OCI-LY3 (cell line): ENCODE measurements around the gene HAO2.

Source experiments
- H2AFZ ChIP-seq: fragments of 200-600, 300-600 bp; shearing (Covaris generic); 2 replicates; pipeline ENCODE4 v1.6.0; 2014; ENCODE audit warnings: antibody characterized with exemption, low read depth, low read length
- H3K27ac ChIP-seq: fragments of 200-600, 300-600 bp; sonication (generic); 2 replicates; pipeline ENCODE4 v1.5.1; 2014; ENCODE audit warnings: mild to moderate bottlenecking, low read length, moderate library complexity, mixed read lengths
- H3K27me3 ChIP-seq: fragments of 200-600, 300-600 bp; sonication (generic); 2 replicates; pipeline ENCODE4 v1.6.1; 2014; ENCODE audit warnings: low read depth, low read length, mixed read lengths
- H3K36me3 ChIP-seq: fragments of 200-600, 300-600 bp; sonication (generic); replicated peaks from 2 replicates; pipeline ENCODE3; 2014; ENCODE audit warnings: low read depth, low read length, mixed read lengths
- H3K4me1 ChIP-seq: fragments of 300-600, 200-600 bp; sonication (generic); 2 replicates; pipeline ENCODE4 v1.6.1; 2014; ENCODE audit warnings: low read length, mixed read lengths
- H3K4me2 ChIP-seq: fragments of 200-600, 300-600 bp; sonication (generic); 2 replicates; pipeline ENCODE4 v1.6.1; 2014; ENCODE audit warnings: low read length, mixed read lengths
- H3K4me3 ChIP-seq: fragments of 300-600, 200-600 bp; sonication (generic); 2 replicates; pipeline ENCODE4 v1.5.1; 2014; ENCODE audit warnings: antibody characterized with exemption, mild to moderate bottlenecking, low read length, moderate library complexity
- H3K79me2 ChIP-seq: fragments of 300-600, 200-600 bp; shearing (Covaris generic); 2 replicates; pipeline ENCODE4 v1.6.1; 2014; ENCODE audit warnings: mild to moderate bottlenecking, low read length, mixed read lengths
- H3K9ac ChIP-seq: fragments of 300-600, 200-600 bp; shearing (Covaris generic); 2 replicates; pipeline ENCODE4 v1.6.0; 2014; ENCODE audit warnings: mild to moderate bottlenecking, low read length, moderate library complexity
- H3K9me3 ChIP-seq: fragments of 200-600, 300-600 bp; shearing (Covaris generic); 2 replicates; pipeline ENCODE4 v1.6.1; 2014; ENCODE audit warnings: low read length, mixed read lengths; ENCODE audit not compliant: insufficient read depth
- H4K20me1 ChIP-seq: fragments of 200-600, 300-600 bp; sonication (generic); 2 replicates; pipeline ENCODE4 v1.6.1; 2016; ENCODE audit warnings: low read length, mixed read lengths; ENCODE audit not compliant: insufficient read depth
- EZH2phosphoT487 ChIP-seq: fragments of 200-600 bp; shearing (Covaris generic); IDR thresholded peaks from 2 replicates; pipeline ENCODE4 v1.6.1; 2018; ENCODE audit warnings: antibody characterized with exemption, mixed run types, low read depth
- TF ChIP-seq, protein P1 (sequence below): fragments of 200-600, 300-600 bp; sonication (generic); IDR thresholded peaks from 2 replicates; pipeline ENCODE4 v1.5.1; 2014; ENCODE audit warnings: antibody characterized with exemption, low read length, low read depth

The HAO2 gene

GRCh38 chr1:119324198-119324597 lies 44.4 kb upstream of the HAO2 start:
- H3K9me3 ChIP-seq: no peaks in the 10 kb centered on the region; the same call in 1 of the 2 replicates
- H3K79me2 ChIP-seq: no peaks in the 10 kb centered on the region
- H3K36me3 ChIP-seq: peaks cover 11% of the 10 kb centered on the region
- peak overlapping the region; percentile 6; the same call in 1 of the 2 replicates for H3K4me3 ChIP-seq
- no peak for TF ChIP-seq EZH2phosphoT487
- TF ChIP-seq, protein P1, sequence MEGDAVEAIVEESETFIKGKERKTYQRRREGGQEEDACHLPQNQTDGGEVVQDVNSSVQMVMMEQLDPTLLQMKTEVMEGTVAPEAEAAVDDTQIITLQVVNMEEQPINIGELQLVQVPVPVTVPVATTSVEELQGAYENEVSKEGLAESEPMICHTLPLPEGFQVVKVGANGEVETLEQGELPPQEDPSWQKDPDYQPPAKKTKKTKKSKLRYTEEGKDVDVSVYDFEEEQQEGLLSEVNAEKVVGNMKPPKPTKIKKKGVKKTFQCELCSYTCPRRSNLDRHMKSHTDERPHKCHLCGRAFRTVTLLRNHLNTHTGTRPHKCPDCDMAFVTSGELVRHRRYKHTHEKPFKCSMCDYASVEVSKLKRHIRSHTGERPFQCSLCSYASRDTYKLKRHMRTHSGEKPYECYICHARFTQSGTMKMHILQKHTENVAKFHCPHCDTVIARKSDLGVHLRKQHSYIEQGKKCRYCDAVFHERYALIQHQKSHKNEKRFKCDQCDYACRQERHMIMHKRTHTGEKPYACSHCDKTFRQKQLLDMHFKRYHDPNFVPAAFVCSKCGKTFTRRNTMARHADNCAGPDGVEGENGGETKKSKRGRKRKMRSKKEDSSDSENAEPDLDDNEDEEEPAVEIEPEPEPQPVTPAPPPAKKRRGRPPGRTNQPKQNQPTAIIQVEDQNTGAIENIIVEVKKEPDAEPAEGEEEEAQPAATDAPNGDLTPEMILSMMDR: no peak
- no peaks in the 10 kb centered on the region for H4K20me1 ChIP-seq
- H3K4me2 ChIP-seq: peak overlapping the region; percentile 47
- peaks cover 79% of the 10 kb centered on the region for H3K4me1 ChIP-seq
- peak overlapping the region; percentile 94 for H3K27ac ChIP-seq
- no peak overlapping the region for H2AFZ ChIP-seq
- no peaks in the 10 kb centered on the region for H3K27me3 ChIP-seq
- H3K9ac ChIP-seq: peak overlapping the region; percentile 60

- H3K79me2 ChIP-seq: no peaks in the 10 kb centered on the region
- TF ChIP-seq, protein P1: no peak
- no peak for TF ChIP-seq EZH2phosphoT487
- no peaks in the 10 kb centered on the region; the same call in 1 of the 2 replicates for H3K9me3 ChIP-seq
- peaks cover 11% of the 10 kb centered on the region for H3K36me3 ChIP-seq
- peak overlapping the region; percentile 73 for H3K4me2 ChIP-seq
- H3K27me3 ChIP-seq: no peaks in the 10 kb centered on the region
- H3K9ac ChIP-seq: peak overlapping the region; percentile 65; the same call in 1 of the 2 replicates
- no peaks in the 10 kb centered on the region for H4K20me1 ChIP-seq
- H3K27ac ChIP-seq: peak overlapping the region; percentile 68; the same call in 1 of the 2 replicates
- H3K4me1 ChIP-seq: peaks cover 67% of the 10 kb centered on the region
- peak overlapping the region; percentile 64; the same call in 1 of the 2 replicates for H3K4me3 ChIP-seq
- no peak overlapping the region for H2AFZ ChIP-seq
Observed at GRCh38 chr1:119326251-119326650, 42.3 kb upstream of the HAO2 start.

DNA sequence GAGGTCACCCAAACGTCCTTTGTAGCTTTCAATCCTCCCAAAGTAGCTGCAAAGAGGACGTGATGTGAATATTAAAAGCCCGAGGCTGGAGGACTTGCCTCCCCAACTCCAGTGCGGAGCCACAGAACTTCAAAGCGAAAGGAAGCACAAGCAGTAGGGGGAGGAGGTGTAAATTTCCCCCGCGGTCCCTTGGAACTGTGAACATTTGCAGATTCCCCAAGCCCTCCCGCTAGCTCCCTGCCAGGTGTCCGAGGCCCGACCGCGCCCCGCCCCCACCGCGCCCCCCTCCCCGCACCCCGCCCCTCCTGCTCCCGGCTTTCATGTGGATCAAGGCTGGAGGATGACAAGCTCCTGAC lies 41.5 kb upstream of the HAO2 start:
- Histone ChIP-seq H3K4me2 (peak overlapping the region; percentile 73), H3K36me3 (peaks cover 9% of the 10 kb centered on the region), H2AFZ (peak overlapping the region; percentile 62; the same call in 1 of the 2 replicates)

DNA sequence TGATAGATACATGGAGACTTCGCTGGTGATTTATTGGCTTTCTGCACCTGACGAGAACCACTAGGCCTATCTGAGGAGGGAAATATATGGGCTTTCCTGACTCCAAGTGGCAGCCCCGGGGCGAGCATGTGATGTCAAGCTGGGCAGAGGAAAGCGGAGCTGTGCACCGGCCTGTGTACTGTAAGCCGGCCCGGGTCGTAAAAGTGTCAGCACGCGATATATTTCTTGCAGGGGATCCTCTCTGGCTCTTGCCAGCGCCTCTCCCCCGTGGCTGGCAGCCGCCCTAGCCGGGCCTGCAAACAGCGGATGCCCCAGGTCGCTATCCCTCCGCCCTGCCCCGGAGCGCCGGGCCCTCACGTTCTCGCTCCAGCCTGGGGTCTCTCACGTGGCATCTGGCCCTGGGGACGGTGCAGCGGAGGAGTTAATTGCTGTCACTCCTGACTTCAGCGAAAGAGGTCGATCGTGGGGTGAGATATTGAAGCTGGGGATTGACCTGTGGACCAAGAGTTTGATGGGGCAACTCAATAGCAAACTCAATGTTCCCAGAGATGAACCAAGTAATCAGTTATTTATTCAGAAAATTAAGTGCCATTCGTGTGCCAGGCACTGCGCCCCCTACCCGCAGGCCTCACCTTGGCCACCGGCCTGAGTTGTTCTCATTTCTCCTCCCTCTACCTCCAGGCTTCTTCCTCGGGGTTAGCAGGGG lies 41.0 kb upstream of the HAO2 start:
- peak overlapping the region; percentile 68 for H3K27ac ChIP-seq

More for the DNA sequence above, 41.5 kb upstream of the HAO2 start:
- H4K20me1 ChIP-seq: no peaks in the 10 kb centered on the region
- peak overlapping the region; percentile 65 for H3K9ac ChIP-seq
- no peaks in the 10 kb centered on the region for H3K79me2 ChIP-seq
- no peaks in the 10 kb centered on the region; the same call in 1 of the 2 replicates for H3K9me3 ChIP-seq
- peak overlapping the region; percentile 64 for H3K4me3 ChIP-seq
- peaks cover 59% of the 10 kb centered on the region for H3K4me1 ChIP-seq
- H3K27me3 ChIP-seq: no peaks in the 10 kb centered on the region
- peak overlapping the region; percentile 68 for H3K27ac ChIP-seq
- TF ChIP-seq, protein P1: no peak
- no peak for TF ChIP-seq EZH2phosphoT487

More for the DNA sequence above, 41.0 kb upstream of the HAO2 start:
- Histone ChIP-seq H3K79me2 (no peaks in the 10 kb centered on the region), H2AFZ (peak overlapping the region; percentile 56; the same call in 1 of the 2 replicates), H3K4me3 (peak overlapping the region; percentile 58), H3K9me3 (no peaks in the 10 kb centered on the region), H3K9ac (peak overlapping the region; percentile 65), H3K36me3 (peaks cover 3% of the 10 kb centered on the region), H3K4me1 (peaks cover 53% of the 10 kb centered on the region), H3K4me2 (peak overlapping the region; percentile 73), H3K27me3 (no peaks in the 10 kb centered on the region), H4K20me1 (no peaks in the 10 kb centered on the region)
- no peak for TF ChIP-seq EZH2phosphoT487
- TF ChIP-seq, protein P1: peak; percentile 67
